Activated naive CD4-positive, alpha-beta T cell treated with anti-CD3 and anti-CD28 coated beads for 36 hours (primary cell): ENCODE results near the gene GOLPH3. TPM values are rescaled to one million over a fixed set of nuclear protein-coding genes. Genes with fewer than 3 reads are reported as not detected.
A peak's percentile ranks its signal among the peaks of the same experiment; 100 is the strongest.

Experiments used
- CTCF ChIA-PET: fragments of 350-600 bp; sonication (Branson Sonifier 250); formaldehyde crosslinking; loops from one replicate; lab custom pipeline; 2021; ENCODE audit warnings: antibody characterized with exemption; lab: Charles Lee
- DNase-seq: peaks from one replicate; pipeline ENCODE4 v3.0.0-alpha.2; 2020
- H3K27ac Mint-ChIP-seq: one replicate; pipeline ENCODE4 v1.8.0; 2021; ENCODE audit warnings: mild to moderate bottlenecking, mixed read lengths
- H3K27me3 Mint-ChIP-seq: one replicate; pipeline ENCODE4 v1.8.0; 2021; ENCODE audit warnings: low read depth, mixed read lengths
- H3K36me3 Mint-ChIP-seq: one replicate; pipeline ENCODE4 v1.8.0; 2021; ENCODE audit warnings: low read depth, mixed read lengths
- H3K4me1 Mint-ChIP-seq: one replicate; pipeline ENCODE4 v1.8.0; 2021; ENCODE audit warnings: low read depth, mixed read lengths
- H3K4me3 Mint-ChIP-seq: one replicate; pipeline ENCODE4 v1.8.0; 2021; ENCODE audit warnings: mild to moderate bottlenecking, moderate library complexity, mixed read lengths
- H3K9me3 Mint-ChIP-seq: one replicate; pipeline ENCODE4 v1.8.0; 2021; ENCODE audit warnings: mixed read lengths
- intact Hi-C: fragments of 100-400 bp; cut with micrococcal nuclease; formaldehyde crosslinking; loops from one replicate; pipeline ENCODE4 v1.15.1; 2023
- total RNA-seq, 2 experiments: library from RNA; stranded (reverse); gene quantifications; one replicate each; pipeline ENCODE4 v1.2.3, GENCODE V29; 2021

Gene GOLPH3
- total RNA-seq, 2 experiments from 2014 or later, result 38.2 to 41.5 TPM

DNA sequence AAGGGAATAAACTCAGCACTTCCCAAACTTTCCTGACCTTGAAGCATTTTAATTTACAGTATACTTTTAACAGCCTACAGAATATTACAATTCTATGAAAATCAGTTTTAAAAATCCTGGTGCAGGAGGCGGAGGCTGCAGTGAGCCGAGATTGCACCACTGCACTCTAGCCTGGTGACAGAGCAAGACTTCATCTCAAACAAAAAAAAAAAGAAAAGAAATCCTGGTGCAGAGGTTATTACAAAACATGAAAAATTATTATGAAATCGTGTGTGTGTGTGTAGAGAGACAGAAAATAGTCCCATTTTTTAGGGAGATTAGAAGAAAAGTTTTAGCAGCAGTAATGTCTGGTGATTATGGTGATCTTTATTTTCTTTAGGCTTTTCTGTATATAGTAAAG, 26.9 kb downstream of the GOLPH3 start:
- Mint-ChIP-seq H3K36me3 (peaks cover 14% of the 10 kb centered on the region), H3K27ac (no peak overlapping the region), H3K27me3 (no peaks in the 10 kb centered on the region), H3K4me1 (peaks cover 35% of the 10 kb centered on the region), H3K9me3 (no peaks in the 10 kb centered on the region), H3K4me3 (no peak overlapping the region)
- intact Hi-C loops, result no loop called here
- no peak for DNase-seq
- CTCF ChIA-PET, result no interaction called here

DNA sequence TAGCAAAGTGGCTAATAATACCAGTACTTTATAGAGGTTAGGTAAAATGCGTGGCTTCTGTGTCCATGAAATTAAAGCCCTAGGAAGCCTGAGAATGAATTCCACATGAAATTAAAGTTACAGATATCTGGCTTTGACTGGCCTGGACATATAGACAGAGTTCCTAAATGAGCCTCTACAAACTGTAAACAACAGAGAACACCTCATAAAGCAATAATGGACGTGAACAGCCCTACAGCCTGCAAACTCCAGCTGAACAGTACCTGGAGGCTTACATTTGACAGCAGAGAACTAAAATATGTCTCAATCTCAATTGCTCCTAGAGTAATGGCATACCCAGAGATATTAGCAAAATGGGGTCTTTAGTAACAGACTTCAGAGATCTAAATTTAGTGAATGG, 28.7 kb downstream of the GOLPH3 start:
- no peak overlapping the region for H3K4me3 Mint-ChIP-seq
- intact Hi-C loops, result no loop called here
- CTCF ChIA-PET, result no interaction called here
- no peaks in the 10 kb centered on the region for H3K27me3 Mint-ChIP-seq
- peaks cover 29% of the 10 kb centered on the region for H3K4me1 Mint-ChIP-seq
- H3K36me3 Mint-ChIP-seq, result peaks cover 20% of the 10 kb centered on the region
- no peak for DNase-seq
- H3K9me3 Mint-ChIP-seq, result no peaks in the 10 kb centered on the region
- H3K27ac Mint-ChIP-seq, result no peak overlapping the region

- H3K4me3 Mint-ChIP-seq, result no peak overlapping the region
- H3K27me3 Mint-ChIP-seq, result no peaks in the 10 kb centered on the region
- no peaks in the 10 kb centered on the region for H3K9me3 Mint-ChIP-seq
- CTCF ChIA-PET, result interaction anchor here (0.6 kb wide), 1 partner anchor 10 kb away, joined by 3 read pairs; no protein-coding TSS in a partner anchor
- H3K36me3 Mint-ChIP-seq, result peaks cover 24% of the 10 kb centered on the region
- no peak for DNase-seq
- no peak overlapping the region for H3K27ac Mint-ChIP-seq
- H3K4me1 Mint-ChIP-seq, result peaks cover 33% of the 10 kb centered on the region
- intact Hi-C loops, result no loop called here
Observed at GRCh38 chr5:32144378-32145207, 29.5 kb downstream of the GOLPH3 start.

GRCh38 chr5:32143617-32144377, 30.3 kb downstream of the GOLPH3 start:
- no peaks in the 10 kb centered on the region for H3K27me3 Mint-ChIP-seq
- no peak overlapping the region for H3K4me3 Mint-ChIP-seq
- CTCF ChIA-PET, result interaction anchor here (0.6 kb wide), 2 partner anchors 11 to 71 kb away, joined by 3 read pairs; no protein-coding TSS in a partner anchor
- intact Hi-C loops, result no loop called here
- H3K4me1 Mint-ChIP-seq, result peaks cover 34% of the 10 kb centered on the region
- peaks cover 23% of the 10 kb centered on the region for H3K36me3 Mint-ChIP-seq
- DNase-seq, result no peak
- H3K9me3 Mint-ChIP-seq, result no peaks in the 10 kb centered on the region
- no peak overlapping the region for H3K27ac Mint-ChIP-seq

DNA sequence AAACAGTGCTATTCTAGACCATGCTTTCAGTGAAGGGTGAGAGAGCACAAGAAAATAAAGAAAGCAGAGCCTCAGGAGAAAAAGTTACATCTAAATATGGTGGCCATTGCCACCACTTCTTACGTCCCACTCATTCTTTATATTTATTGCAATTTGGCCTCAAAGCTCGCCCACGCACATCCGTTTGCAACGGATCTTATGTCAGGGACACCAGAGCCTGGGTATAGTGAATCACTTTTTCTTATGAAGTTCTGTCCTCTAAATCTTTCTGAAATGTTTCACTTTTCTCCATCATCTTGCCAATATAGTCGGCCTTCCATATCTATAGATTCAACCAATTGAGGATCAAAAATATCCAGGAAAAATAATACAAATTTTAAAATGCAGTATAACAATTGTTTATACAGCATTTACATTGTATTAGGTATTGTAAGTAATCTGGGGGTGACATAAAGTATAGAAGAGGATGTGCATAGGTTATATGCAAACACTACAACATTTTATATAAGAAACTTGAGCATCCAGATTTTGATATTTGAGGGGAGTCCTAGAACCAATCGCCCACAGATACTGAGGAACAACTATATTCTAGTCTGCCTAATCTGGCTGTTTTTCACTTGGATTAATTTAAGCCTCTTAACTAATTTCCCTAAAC, 35.2 kb downstream of the GOLPH3 start:
- H3K27me3 Mint-ChIP-seq, result no peaks in the 10 kb centered on the region
- H3K36me3 Mint-ChIP-seq, result peaks cover 26% of the 10 kb centered on the region
- H3K4me1 Mint-ChIP-seq, result peaks cover 20% of the 10 kb centered on the region
- DNase-seq, result peak; percentile 62
- no peaks in the 10 kb centered on the region for H3K9me3 Mint-ChIP-seq
- intact Hi-C loops, result no loop called here
- H3K27ac Mint-ChIP-seq, result peak overlapping the region; percentile 22
- CTCF ChIA-PET, result no interaction called here
- H3K4me3 Mint-ChIP-seq, result no peak overlapping the region

DNA sequence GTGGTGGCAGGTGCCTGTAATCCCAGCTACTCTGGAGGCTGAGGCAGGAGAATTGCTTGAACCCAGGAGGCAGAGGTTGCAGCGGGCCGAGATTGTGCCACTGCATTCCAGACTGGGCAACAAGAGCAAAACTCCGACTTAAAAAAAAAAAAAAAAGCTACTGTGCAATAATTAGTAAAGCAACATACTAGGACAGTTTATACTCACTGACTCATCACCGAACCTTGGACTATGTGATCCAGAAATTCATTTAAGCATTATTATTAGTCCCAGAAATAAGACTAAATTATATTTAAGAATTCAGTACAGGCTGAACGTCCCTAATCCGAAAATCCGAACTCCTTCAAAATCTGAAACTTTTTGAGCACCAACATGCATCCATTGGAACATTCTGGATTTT, 37.8 kb downstream of the GOLPH3 start:
- Mint-ChIP-seq H3K27ac (no peak overlapping the region), H3K36me3 (peaks cover 32% of the 10 kb centered on the region)
- intact Hi-C loops, result no loop called here

GRCh38 chr5:32135086-32135485, 39.0 kb downstream of the GOLPH3 start:
- Mint-ChIP-seq H3K9me3 (no peaks in the 10 kb centered on the region), H3K4me1 (peaks cover 25% of the 10 kb centered on the region), H3K4me3 (no peak overlapping the region), H3K36me3 (peaks cover 31% of the 10 kb centered on the region), H3K27me3 (no peaks in the 10 kb centered on the region), H3K27ac (no peak overlapping the region)
- DNase-seq, result no peak
- intact Hi-C loops, result no loop called here
- CTCF ChIA-PET, result interaction anchor here (1.2 to 1.5 kb wide), 2 partner anchors 42 to 194 kb away, joined by 3 to 4 read pairs; no protein-coding TSS in a partner anchor

More for the DNA sequence above, 37.8 kb downstream of the GOLPH3 start:
- Mint-ChIP-seq H3K9me3 (no peaks in the 10 kb centered on the region), H3K27me3 (no peaks in the 10 kb centered on the region), H3K4me1 (peaks cover 20% of the 10 kb centered on the region), H3K4me3 (no peak overlapping the region)
- DNase-seq, result no peak
- CTCF ChIA-PET, result interaction anchor here (1.2 kb wide), 1 partner anchor 193 kb away, joined by 3 read pairs; no protein-coding TSS in a partner anchor

DNA sequence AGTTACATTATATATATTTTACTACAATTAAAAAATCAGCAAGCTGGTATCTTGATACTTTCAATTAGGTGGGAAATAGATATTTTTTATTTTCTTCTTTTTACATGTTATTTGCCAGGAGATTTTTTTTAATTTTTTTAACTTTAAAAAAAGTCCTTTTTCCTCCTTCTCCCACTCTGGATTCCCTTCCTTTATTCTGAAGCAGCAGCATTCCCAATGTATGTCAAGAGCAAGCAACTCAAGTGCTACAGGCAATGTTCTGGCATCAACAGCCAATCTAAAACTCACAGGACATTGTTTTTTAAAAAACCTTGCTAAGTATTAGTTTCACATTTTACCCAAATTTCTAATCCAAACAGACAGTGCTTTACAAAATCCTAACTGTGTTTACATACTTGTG, 41.4 kb downstream of the GOLPH3 start:
- no peak overlapping the region for H3K27ac Mint-ChIP-seq
- H3K36me3 Mint-ChIP-seq, result peaks cover 33% of the 10 kb centered on the region
- H3K27me3 Mint-ChIP-seq, result no peaks in the 10 kb centered on the region
- H3K4me1 Mint-ChIP-seq, result peaks cover 19% of the 10 kb centered on the region
- DNase-seq, result no peak
- H3K4me3 Mint-ChIP-seq, result no peak overlapping the region
- CTCF ChIA-PET, result interaction anchor here (0.5 kb wide), 1 partner anchor 247 kb away, joined by 3 read pairs; no protein-coding TSS in a partner anchor
- H3K9me3 Mint-ChIP-seq, result no peaks in the 10 kb centered on the region
- intact Hi-C loops, result no loop called here

DNA sequence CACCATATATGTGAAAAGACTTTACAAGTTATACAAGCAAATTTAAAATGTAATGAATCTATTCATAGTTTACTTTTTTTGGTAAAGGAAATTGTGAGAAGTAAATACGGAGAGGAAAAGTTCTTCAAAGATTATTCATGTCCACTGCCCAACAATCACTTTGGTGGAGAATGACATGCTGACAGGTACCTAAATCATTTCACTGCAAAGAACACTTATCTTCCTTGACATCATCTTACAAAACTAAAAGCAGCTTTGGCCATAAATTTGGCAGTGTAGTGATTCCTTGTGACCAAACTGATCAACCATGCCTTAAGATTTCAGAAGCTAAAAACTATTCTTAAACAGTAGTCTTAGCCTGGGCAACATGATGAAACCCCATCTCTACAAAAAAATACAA, 42.5 kb downstream of the GOLPH3 start:
- intact Hi-C loops, result no loop called here
- Mint-ChIP-seq H3K9me3 (no peaks in the 10 kb centered on the region), H3K27me3 (no peaks in the 10 kb centered on the region), H3K4me3 (no peak overlapping the region), H3K4me1 (peaks cover 19% of the 10 kb centered on the region), H3K36me3 (peaks cover 34% of the 10 kb centered on the region), H3K27ac (no peak overlapping the region)
- no peak for DNase-seq
- CTCF ChIA-PET, result no interaction called here

GRCh38 chr5:32130865-32131264, 43.3 kb downstream of the GOLPH3 start:
- no peak overlapping the region for H3K4me3 Mint-ChIP-seq
- peaks cover 40% of the 10 kb centered on the region for H3K36me3 Mint-ChIP-seq
- no peaks in the 10 kb centered on the region for H3K27me3 Mint-ChIP-seq
- intact Hi-C loops, result no loop called here
- DNase-seq, result no peak
- peaks cover 19% of the 10 kb centered on the region for H3K4me1 Mint-ChIP-seq
- H3K27ac Mint-ChIP-seq, result no peak overlapping the region
- CTCF ChIA-PET, result interaction anchor here (0.6 kb wide), 1 partner anchor 1805 kb away, joined by 4 read pairs; the partner anchor contains the start of gene RXFP3
- no peaks in the 10 kb centered on the region for H3K9me3 Mint-ChIP-seq

DNA sequence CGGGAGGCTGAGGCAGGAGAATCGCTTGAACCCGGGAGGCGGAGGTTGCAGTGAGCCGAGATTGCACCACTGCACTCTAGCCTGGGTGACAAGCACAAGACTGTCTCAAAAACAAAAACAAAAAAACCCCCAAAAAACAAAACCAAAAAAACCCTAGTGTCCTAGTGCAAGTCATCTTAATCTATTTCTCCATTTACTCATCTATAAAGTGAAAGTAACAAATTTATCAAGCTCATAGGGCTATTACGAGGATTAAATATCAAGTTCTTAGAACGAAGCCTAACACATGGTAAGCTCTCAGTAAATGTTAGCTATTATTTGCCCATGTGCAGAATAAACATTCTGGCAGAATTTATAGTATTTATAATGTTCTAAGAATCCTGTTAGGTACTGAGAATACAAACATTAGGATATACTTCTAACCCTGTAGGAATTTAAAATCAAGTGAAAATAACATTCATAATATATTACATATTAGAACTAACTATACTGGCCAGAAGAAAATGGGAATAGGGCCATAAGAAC, 45.0 kb downstream of the GOLPH3 start:
- intact Hi-C loops, result no loop called here
- H3K4me3 Mint-ChIP-seq, result no peak overlapping the region
- no peaks in the 10 kb centered on the region for H3K9me3 Mint-ChIP-seq
- CTCF ChIA-PET, result interaction anchor here (0.9 to 1.3 kb wide), 2 partner anchors 36 to 461 kb away, joined by 3 to 4 read pairs; no protein-coding TSS in a partner anchor
- DNase-seq, result no peak
- H3K36me3 Mint-ChIP-seq, result peaks cover 39% of the 10 kb centered on the region
- H3K4me1 Mint-ChIP-seq, result peaks cover 16% of the 10 kb centered on the region
- H3K27ac Mint-ChIP-seq, result no peak overlapping the region
- H3K27me3 Mint-ChIP-seq, result no peaks in the 10 kb centered on the region

- Mint-ChIP-seq H3K27me3 (no peaks in the 10 kb centered on the region), H3K4me1 (peaks cover 16% of the 10 kb centered on the region), H3K36me3 (peaks cover 31% of the 10 kb centered on the region), H3K9me3 (no peaks in the 10 kb centered on the region), H3K4me3 (no peak overlapping the region), H3K27ac (no peak overlapping the region)
- intact Hi-C loops, result no loop called here
- CTCF ChIA-PET, result no interaction called here
- no peak for DNase-seq
Observed at GRCh38 chr5:32127711-32128110, 46.4 kb downstream of the GOLPH3 start.
